Body of pancreas (tissue), 4 donors: Measurements from ENCODE around the gene GLIS1. TPM values are rescaled to one million over a fixed set of nuclear protein-coding genes. Genes with fewer than 3 reads are reported as not detected.

ENCODE experiments used
- ATAC-seq: fragments of 150-250 bp; one replicate; pipeline ENCODE4 v1.9.1; 2016
- DNase-seq, 4 donors: peaks; one replicate each; pipeline ENCODE4 v3.0.0-alpha.2; 2019
- H3K27ac ChIP-seq, 4 donors: fragments of 200-600 bp; sonication (generic); 1 replicate in 3 of 4; 2 replicates in 1 of 4; pipeline versions ENCODE4 v1.5.1 to v1.6.1; 2016 to 2019; ENCODE audit warnings: mild to moderate bottlenecking in 1 of 4, mixed read lengths in 1 of 4, moderate library complexity in 1 of 4
- H3K27me3 ChIP-seq, 2 donors: fragments of 200-600 bp; sonication (generic); one replicate each; pipeline ENCODE4 v1.6.0; 2016; ENCODE audit warnings: mild to moderate bottlenecking in 1 of 2
- H3K36me3 ChIP-seq, 2 donors: fragments of 200-600 bp; sonication (generic); replicated peaks in 1 of 2; 2 replicates each; pipeline ENCODE4 v1.5.1; 2016; ENCODE audit warnings: low read depth in 2 of 2; ENCODE audit not compliant: insufficient read depth in 1 of 2
- H3K4me1 ChIP-seq: fragments of 200-600 bp; sonication (generic); one replicate; pipeline ENCODE4 v1.6.0; 2016
- H3K4me3 ChIP-seq, 2 donors: fragments of 200-600 bp; sonication (generic); 1 replicate in 1 of 2; 2 replicates in 1 of 2; pipeline ENCODE4 v1.5.1; 2016 to 2019
- H3K9me3 ChIP-seq, 3 donors: fragments of 200-600 bp; sonication (generic); 1 replicate in 2 of 3; 2 replicates in 1 of 3; pipeline ENCODE4 v1.5.1; 2016
- POLR2A ChIP-seq, 3 donors: fragments of 450-650 bp; IDR thresholded peaks; one replicate each; pipeline ENCODE4 v1.6.1; 2016; ENCODE audit warnings: antibody characterized with exemption in 3 of 3, mild to moderate bottlenecking in 2 of 3
- WGBS, 2 donors: methylation state at CpG; one replicate each; pipeline ENCODE4 v1.1.5; 2017; 5-methylcytosine and 5-hydroxymethylcytosine counted together
- intact Hi-C: fragments of 100-400 bp; cut with DNase I; formaldehyde crosslinking; loops from one replicate; pipeline ENCODE4 v1.15.1; 2023
- total RNA-seq, 2 donors: library from RNA; depleted of rRNA; stranded (reverse); fragments of >200 nt; gene quantifications; one replicate each; pipeline ENCODE4 v1.1.0, GENCODE V29; 2016
- TF ChIP-seq, protein P1 (sequence below), 7 experiments: fragments of 450-650 bp in 4 of 7; fragments of 200-600 bp in 3 of 7; sonication (generic) in 3 of 7; IDR thresholded peaks; one replicate each; pipeline ENCODE4 v1.5.1; 2016 to 2019; ENCODE audit warnings: antibody characterized with exemption in 7 of 7

Gene GLIS1
- total RNA-seq, 2 donors from 2014 or later: 0.33 TPM; not detected in 1

DNA sequence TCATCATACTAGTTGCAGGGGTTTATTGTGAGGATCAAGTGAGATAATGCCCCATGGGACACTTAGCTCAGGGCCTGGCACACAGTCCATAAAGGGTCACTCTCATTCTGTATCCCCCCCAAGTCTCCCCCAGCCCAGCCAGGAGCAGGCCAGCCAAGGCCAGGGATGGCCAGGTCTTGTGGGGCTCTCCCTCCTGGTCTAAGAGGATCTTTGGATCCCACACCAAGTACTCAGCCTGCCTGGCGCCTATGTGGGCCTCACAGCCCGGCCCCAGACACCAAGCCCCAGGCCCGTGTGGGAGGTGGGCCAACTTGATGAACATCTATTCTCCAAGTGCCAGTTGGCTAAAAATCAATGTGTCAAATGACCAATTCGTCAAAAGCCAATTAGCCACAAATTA, 117.8 kb downstream of the GLIS1 start:
- WGBS, 2 donors: 55 to 57% methylated on average over 4 of the region's 4 CpGs
- no peak overlapping the region for H3K4me3 ChIP-seq
- H3K4me1 ChIP-seq: no peaks in the 10 kb centered on the region
- H3K27me3 ChIP-seq: no peaks in the 10 kb centered on the region
- H3K27ac ChIP-seq: no peak overlapping the region
- no peaks in the 10 kb centered on the region for H3K9me3 ChIP-seq
- no peak for DNase-seq
- intact Hi-C loops: no loop called here
- no peak for TF ChIP-seq POLR2A (IDR thresholded peaks at IDR 0.05)
- TF ChIP-seq, protein P1, sequence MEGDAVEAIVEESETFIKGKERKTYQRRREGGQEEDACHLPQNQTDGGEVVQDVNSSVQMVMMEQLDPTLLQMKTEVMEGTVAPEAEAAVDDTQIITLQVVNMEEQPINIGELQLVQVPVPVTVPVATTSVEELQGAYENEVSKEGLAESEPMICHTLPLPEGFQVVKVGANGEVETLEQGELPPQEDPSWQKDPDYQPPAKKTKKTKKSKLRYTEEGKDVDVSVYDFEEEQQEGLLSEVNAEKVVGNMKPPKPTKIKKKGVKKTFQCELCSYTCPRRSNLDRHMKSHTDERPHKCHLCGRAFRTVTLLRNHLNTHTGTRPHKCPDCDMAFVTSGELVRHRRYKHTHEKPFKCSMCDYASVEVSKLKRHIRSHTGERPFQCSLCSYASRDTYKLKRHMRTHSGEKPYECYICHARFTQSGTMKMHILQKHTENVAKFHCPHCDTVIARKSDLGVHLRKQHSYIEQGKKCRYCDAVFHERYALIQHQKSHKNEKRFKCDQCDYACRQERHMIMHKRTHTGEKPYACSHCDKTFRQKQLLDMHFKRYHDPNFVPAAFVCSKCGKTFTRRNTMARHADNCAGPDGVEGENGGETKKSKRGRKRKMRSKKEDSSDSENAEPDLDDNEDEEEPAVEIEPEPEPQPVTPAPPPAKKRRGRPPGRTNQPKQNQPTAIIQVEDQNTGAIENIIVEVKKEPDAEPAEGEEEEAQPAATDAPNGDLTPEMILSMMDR (IDR thresholded peaks at IDR 0.05): no peak
- ATAC-seq: no peak
- no peaks in the 10 kb centered on the region for H3K36me3 ChIP-seq

DNA sequence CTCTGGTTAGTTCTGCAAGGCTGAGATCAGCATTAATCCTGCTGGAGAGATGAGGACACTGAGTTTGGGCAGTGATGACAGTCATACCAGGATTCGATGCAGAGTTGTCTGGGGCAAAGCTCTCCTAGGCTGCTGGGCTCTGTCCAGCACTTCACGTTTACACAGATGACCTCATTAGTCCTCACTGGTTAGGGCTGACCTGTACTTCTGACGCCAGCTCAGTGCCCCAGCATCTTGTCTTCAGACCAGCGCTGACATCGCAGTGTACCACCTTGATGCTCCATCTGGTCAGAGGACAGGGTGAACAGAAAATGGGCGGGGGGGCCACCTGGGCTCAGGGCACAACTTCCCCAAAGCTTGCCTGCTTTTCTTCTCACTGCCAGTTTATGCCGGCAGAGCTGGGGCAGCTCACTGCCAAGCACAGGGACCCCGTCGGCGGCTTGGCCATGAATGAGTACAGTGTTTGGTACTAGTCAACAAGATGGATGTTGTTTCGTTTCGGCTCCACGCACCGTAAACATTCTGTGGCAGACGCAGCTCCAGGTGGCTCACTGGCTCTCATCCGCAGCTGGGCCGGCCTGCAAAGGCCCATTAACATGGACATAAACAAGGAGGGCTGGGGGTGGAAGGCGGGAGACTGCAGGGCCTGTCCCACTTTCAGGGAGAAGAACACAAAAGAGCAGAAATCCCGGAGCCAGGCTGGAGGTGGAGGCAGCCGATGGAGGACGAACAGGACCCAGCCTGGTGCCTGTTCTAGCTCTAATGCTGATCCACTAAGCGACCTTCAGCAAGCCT, 118.7 kb downstream of the GLIS1 start:
- Histone ChIP-seq H3K27me3 (no peaks in the 10 kb centered on the region), H3K9me3 (no peaks in the 10 kb centered on the region), H3K27ac (no peak overlapping the region), H3K36me3 (no peaks in the 10 kb centered on the region), H3K4me1 (no peaks in the 10 kb centered on the region), H3K4me3 (no peak overlapping the region)
- WGBS, 2 donors: 57 to 58% methylated on average over 8 to 22 of the region's 22 CpGs
- DNase-seq: no peak
- no peak for ATAC-seq
- TF ChIP-seq, protein P1 (IDR thresholded peaks at IDR 0.05): no peak
- no peak for TF ChIP-seq POLR2A (IDR thresholded peaks at IDR 0.05)
- intact Hi-C loops: no loop called here

DNA sequence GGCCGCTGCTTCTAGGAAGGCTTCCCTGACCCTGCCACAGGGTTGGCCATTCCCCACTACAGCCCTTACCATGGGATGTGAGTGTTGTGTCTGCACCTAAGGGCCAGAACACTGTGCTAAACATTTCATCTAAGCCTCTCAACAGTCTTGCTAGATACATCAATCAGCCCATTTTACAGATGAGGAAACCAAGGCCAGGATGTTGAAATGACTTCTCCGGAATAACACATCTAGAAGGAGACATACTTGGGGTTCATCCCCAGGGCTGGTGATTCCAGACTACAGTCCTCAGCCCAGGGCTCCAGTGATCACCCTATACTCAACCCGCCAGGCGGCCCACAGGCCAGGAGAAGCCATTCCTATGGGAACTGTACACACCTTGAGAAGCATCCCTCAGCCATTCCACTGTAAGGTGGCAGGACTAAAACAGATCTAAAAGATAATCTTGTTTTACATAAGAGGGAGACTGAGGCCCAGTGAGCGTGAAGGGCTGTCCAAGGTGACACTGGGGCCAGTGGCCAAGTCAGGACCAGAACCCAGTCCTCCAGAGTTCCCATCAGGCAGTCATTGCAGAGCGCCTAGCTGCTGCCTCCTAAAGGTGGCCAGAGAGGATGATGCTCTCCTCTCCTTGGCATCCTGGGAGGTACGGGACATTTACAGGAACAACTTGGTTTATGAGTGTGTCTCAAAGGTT, 119.5 kb downstream of the GLIS1 start:
- intact Hi-C loops: no loop called here
- Histone ChIP-seq H3K36me3 (no peaks in the 10 kb centered on the region), H3K9me3 (no peaks in the 10 kb centered on the region), H3K4me1 (no peaks in the 10 kb centered on the region), H3K27me3 (no peaks in the 10 kb centered on the region), H3K4me3 (no peak overlapping the region), H3K27ac (no peak overlapping the region)
- DNase-seq (peak in 1 of 4 donors; percentile 4), ATAC-seq (no peak)
- no peak for TF ChIP-seq POLR2A (IDR thresholded peaks at IDR 0.05)
- TF ChIP-seq, protein P1 (IDR thresholded peaks at IDR 0.05): no peak
- 85 to 96% methylated on average over 7 of the region's 7 CpGs for WGBS, 2 donors

DNA sequence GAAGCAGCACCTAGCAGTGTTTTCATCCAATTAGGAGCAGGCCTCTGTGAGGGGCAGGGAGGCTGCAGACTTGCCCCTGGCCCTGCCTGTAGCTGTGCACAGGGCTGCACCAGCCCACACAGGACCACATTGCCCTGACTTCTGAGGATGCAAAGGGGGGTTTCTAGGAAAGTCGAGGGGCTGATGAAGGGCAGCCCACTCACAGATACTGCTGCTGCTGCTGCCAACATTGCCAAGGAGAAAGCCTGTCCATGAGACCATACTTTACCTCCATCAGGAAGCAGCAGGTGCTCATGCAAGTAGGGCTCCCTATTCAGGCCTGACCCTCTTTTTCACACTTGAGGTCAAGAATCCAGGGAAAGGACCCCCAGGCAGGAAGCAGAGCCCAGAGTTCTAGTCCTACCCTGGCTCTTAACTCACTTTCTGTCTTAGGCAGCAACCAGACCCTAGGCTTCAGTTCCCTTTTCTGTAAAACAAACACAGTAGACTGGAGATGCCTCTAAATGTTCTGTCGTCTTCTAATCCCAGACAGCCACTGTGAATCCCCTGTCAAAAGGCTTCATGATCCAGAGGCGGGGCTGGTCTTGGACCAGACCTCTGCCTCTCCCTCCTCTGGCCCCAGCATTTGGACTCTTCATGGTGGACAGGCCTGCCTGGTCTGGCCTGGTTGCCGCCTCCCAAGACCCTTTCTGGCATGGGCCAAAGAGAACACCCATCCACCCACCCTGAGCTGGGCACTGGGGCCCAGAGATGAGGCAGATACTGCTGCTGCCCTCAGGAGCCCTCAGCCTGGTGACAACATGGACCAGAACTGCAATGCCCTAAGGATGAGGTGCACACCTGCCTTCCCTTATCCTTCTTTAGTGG, 120.2 kb downstream of the GLIS1 start:
- Histone ChIP-seq H3K36me3 (no peaks in the 10 kb centered on the region), H3K4me3 (no peak overlapping the region), H3K4me1 (no peaks in the 10 kb centered on the region), H3K27ac (no peak overlapping the region), H3K27me3 (no peaks in the 10 kb centered on the region), H3K9me3 (no peaks in the 10 kb centered on the region)
- 62 to 66% methylated on average over 2 to 4 of the region's 4 CpGs for WGBS, 2 donors
- intact Hi-C loops: no loop called here
- peak in 1 of 4 donors; percentile 2 for DNase-seq
- ATAC-seq: no peak
- TF ChIP-seq, protein P1 (IDR thresholded peaks at IDR 0.05): no peak
- no peak for TF ChIP-seq POLR2A (IDR thresholded peaks at IDR 0.05)
